ENCODE results near the gene CUL7. TPM values are rescaled to one million over a fixed set of nuclear protein-coding genes. Genes with fewer than 3 reads are reported as not detected.

The CUL7 gene
- total RNA-seq, 2 donors from 2014 or later = 11.4 to 22.3 TPM

DNA sequence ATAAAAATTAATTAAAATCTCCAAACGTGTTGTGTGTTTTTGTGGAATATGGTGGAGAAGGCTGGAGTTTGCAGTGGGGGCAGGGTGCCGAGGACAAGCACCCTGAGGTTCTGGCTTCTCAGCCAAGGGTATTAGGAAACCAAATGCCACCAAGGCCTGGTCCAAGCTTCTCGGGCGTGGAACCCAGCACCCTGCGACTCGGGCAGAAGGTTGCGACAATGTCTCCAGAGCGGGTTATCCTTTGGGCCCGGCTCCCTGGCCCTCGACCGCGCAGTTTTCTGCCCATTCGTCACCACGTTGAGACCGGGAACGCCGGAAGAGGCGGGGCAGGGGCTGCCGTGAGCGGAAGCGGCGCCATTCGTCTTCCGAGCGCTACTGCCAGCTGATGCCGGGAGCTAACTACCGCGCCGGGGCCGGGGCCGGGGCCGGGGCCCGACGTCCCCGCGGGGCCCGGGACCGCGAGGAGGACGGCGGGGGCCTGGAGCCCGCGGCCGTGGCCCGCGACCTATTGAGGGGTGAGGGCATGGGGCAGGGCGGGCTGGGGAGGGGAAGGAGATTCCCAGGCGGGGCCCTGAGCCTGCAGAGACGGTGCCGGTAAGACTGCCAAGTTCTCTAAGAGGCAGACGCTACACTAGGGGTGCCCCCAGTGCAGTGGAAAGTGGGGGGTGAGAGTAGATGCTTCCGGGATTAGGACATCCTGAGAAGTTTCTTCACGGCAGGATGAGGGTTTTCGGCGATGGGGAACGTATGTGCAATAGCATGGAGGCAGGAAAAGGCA lies 32.2 kb downstream of the CUL7 start, which contains the start of gene RRP36:
Gene RRP36 (plus strand): TSS at position 354 of the 778 bp plus-strand sequence. CDS start 32 bp downstream, at position 386.
- Mint-ChIP-seq H3K27me3 (no peaks in the 10 kb centered on the region), H3K27ac (peak within 1 kb of the TSS; percentile 85), H3K4me3 (peak within 1 kb of the TSS; percentile 86), H3K9me3 (no peaks in the 10 kb centered on the region), H3K36me3 (ENCODE audit: low read depth) (peaks cover 74% of the 10 kb centered on the region), H3K4me1 (peaks cover 12% of the 10 kb centered on the region)
- peak; percentile 93 for ATAC-seq (replicated peaks)

DNA sequence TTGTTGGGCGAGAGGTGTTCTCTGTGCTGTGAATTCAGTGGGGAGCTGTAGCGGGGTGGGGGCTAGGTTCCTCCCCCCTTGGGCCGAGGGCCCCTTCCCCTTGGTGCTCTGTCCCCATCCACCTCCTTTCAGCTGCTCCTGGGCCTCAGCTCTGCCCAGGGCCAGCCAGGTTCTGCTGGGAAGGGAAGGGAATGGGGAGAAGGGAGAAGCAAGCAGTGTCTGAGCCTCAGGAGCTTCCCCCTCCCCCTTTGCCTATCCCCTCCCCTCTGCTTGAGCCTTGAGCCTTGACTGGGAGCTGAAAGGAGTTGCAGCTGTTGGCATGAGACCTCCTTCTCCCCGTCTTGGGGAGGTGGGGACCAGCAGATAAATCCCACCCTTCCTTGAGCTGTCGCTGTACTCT lies 32.8 kb downstream of the CUL7 start:
- Mint-ChIP-seq H3K36me3 (ENCODE audit: low read depth) (peaks cover 74% of the 10 kb centered on the region), H3K4me3 (peak overlapping the region; percentile 86), H3K27ac (peak overlapping the region; percentile 85), H3K4me1 (peaks cover 16% of the 10 kb centered on the region), H3K27me3 (no peaks in the 10 kb centered on the region), H3K9me3 (no peaks in the 10 kb centered on the region)
- peak; percentile 3 for ATAC-seq (replicated peaks)

DNA sequence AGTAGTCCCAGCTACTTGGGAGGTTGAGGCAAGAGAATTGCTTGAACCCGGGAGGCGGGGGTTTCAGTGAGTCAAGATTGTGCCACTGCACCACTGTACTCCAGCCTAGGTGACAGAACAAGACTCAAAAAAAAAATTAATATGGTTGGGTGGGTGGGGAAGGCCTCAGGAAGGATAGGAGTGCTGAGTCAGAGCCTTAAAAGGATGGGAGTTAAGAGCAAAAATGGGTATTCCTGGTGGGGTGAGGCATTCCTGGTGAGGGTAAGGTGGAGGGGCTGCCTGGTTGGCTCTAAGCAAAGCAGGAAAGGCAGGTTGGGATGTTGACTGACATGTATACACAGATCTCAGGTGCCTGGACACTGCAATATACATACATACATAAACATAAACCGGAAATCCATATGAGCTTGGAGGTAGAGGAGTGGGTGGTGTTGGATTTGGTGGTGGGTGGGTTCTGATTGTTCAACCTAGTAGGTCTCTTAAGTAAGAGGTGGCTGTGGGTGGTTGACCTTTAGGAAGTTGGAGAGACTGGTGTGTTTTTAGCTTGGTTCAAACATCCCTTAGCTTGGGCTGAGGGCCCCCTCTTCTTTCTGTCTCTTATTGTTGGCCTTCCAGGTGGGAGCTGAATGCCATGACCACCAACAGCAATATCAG lies 33.5 kb downstream of the CUL7 start:
- no peaks in the 10 kb centered on the region for H3K9me3 Mint-ChIP-seq
- peak overlapping the region; percentile 86 for H3K4me3 Mint-ChIP-seq
- no peak overlapping the region for H3K27ac Mint-ChIP-seq
- peaks cover 68% of the 10 kb centered on the region for H3K36me3 Mint-ChIP-seq (ENCODE audit: low read depth)
- H3K27me3 Mint-ChIP-seq = no peaks in the 10 kb centered on the region
- ATAC-seq (replicated peaks) = no peak
- peaks cover 17% of the 10 kb centered on the region for H3K4me1 Mint-ChIP-seq

DNA sequence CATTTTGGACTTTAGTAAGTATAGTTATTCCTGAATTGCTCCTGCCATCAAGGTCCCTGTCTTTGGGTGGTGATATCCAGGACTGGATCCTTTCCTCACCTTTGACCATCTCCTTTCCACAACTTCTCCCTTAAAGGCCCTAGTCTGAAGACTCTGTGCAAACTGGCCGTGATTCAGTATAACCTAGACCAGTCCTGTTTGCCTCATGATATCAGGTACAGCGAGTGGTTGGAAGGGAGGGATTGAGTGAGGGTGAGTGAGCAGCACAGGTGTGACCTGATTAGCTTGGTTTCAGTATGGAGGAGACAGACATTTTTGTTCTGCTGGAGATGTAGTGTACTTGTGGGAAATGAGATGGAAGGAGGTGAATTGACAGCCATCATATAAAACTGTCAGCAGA lies 34.5 kb downstream of the CUL7 start:
- no peaks in the 10 kb centered on the region for H3K27me3 Mint-ChIP-seq
- no peak overlapping the region for H3K27ac Mint-ChIP-seq
- no peak overlapping the region for H3K4me3 Mint-ChIP-seq
- peaks cover 65% of the 10 kb centered on the region for H3K36me3 Mint-ChIP-seq (ENCODE audit: low read depth)
- peaks cover 16% of the 10 kb centered on the region for H3K4me1 Mint-ChIP-seq
- no peak for ATAC-seq (replicated peaks)
- no peaks in the 10 kb centered on the region for H3K9me3 Mint-ChIP-seq

DNA sequence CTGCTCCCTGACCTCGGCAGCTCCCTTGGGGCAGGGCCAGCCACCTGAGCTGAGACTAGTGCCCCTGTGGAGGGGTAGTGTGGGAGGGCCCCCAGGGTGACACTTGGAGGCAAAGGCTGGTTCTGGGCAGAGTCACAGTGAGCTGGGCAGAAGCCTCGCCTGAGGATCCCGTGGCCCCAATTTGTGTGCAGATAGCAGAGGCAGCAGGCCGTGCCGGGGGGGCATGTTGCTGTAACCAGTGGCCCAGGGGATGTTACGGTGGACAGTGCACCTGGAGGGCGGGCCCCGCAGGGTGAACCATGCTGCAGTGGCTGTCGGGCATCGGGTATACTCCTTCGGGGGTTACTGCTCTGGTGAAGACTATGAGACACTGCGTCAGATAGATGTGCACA lies 36.7 kb downstream of the CUL7 start:
- Mint-ChIP-seq H3K4me3 (no peak overlapping the region), H3K27ac (peak overlapping the region; percentile 34), H3K4me1 (peaks cover 26% of the 10 kb centered on the region), H3K27me3 (no peaks in the 10 kb centered on the region), H3K9me3 (no peaks in the 10 kb centered on the region), H3K36me3 (ENCODE audit: low read depth) (peaks cover 79% of the 10 kb centered on the region)
- no peak for ATAC-seq (replicated peaks)

DNA sequence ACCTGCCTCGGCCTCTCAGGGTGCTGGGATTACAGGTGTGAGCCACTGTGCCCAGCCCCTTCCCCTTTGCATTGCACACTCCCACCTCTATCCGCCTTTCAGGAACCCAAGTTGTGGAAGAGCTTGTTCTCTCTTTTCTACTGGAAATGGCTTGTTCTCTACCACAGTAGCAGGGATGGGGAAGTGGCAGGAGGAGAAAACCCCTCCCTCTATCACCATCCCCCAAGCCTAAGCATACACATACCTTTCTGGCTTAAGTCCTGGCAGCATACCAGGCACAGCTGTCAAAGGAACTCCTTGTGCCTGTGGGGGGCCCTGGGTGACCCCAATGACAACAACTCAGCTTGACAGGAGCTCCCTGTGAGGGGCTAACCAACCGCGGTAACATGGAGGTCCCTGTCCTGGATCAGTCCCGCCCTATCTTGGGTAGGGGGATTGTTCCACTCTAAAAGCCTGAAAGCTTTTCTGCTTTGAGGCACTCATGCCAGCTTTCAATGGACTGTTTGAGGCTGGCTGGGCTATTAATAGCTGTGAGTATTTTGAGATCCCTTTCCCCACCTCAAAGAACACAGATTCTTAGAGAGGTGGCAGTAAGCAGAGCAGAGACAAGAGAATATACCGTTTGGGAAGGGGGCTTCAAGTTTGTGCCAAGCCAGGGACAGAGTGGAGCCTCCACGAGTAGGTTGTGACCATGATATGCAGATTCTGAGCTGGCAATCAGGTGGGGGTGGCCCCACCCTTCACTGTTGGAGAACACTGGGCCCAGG lies 37.3 kb downstream of the CUL7 start:
- ATAC-seq (replicated peaks) = no peak
- Mint-ChIP-seq H3K27me3 (no peaks in the 10 kb centered on the region), H3K4me3 (peak overlapping the region; percentile 94), H3K36me3 (ENCODE audit: low read depth) (peaks cover 85% of the 10 kb centered on the region), H3K27ac (peak overlapping the region; percentile 58), H3K4me1 (peaks cover 32% of the 10 kb centered on the region), H3K9me3 (no peaks in the 10 kb centered on the region)

DNA sequence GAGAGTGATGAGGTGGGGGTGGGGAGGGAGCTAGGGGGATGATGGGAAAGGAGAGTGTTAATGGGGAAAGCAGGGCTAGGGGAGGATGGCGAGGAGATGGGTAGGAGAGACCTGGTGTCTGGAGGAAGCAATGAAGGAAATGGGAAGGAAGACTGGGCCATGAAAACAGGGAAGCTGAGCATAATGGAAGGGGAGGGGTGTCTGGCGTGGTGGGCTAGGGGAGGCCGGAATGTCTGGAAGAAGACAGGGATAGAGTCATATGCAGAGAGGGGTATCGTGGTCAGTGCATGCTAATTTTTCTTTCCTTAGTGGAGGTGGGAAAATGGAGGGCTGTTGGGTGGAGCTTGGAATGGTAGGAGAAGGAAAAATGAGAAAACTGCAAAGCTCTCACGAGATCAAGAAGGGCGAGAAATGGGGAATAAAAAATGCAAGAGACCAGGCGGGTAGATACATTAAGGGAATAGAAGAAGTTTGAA lies 39.2 kb downstream of the CUL7 start:
- peaks cover 92% of the 10 kb centered on the region for H3K36me3 Mint-ChIP-seq (ENCODE audit: low read depth)

DNA sequence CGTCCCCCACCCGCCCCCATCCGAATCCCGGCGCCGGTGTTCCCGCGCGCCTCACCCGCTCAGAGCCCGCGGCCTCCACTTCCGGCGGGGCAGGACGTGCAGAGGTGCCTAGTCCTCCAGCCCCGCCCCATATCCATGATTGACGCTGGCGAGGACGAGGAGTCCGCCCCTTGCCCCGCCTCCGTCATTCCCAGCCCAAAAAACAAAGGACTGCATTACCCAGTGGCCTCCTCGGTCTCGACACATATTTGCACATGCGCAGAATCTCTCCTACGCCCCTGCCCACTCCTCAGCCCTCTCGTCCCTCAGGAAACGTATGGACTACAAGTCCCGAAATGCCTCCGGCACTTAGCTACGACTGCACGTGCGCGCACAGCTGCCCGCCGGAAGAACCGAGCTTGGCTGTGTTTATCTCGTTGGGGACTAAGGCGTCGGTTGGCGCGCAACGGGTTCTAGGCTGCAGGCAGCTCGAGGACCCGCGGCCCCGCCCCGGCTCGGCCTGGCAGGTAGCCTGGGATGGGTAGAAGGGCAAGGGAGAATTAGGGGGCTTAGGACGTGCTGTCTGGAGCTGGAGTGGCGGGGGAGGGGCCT lies 39.7 kb downstream of the CUL7 start, which contains the start of the genes KLHDC3 and MEA1:
Gene KLHDC3 (plus strand): TSS at position 407 of the 591 bp plus-strand sequence. CDS start 2,944 bp downstream, outside the sequence.
Gene MEA1 (minus strand): TSS at position 104 of the 591 bp plus-strand sequence. CDS start 133 bp downstream, outside the sequence.
- peaks cover 92% of the 10 kb centered on the region for H3K36me3 Mint-ChIP-seq (ENCODE audit: low read depth)
- H3K27me3 Mint-ChIP-seq = no peaks in the 10 kb centered on the region
- H3K4me1 Mint-ChIP-seq = peaks cover 37% of the 10 kb centered on the region
- no peaks in the 10 kb centered on the region for H3K9me3 Mint-ChIP-seq
- peak within 1 kb of the TSS; percentile 94 for H3K4me3 Mint-ChIP-seq
- H3K27ac Mint-ChIP-seq = peak within 1 kb of the TSS; percentile 96
- ATAC-seq (replicated peaks) = peak; percentile 96

More for the DNA sequence above, 39.2 kb downstream of the CUL7 start:
- ATAC-seq (replicated peaks) = no peak
- H3K9me3 Mint-ChIP-seq = no peaks in the 10 kb centered on the region
- peak overlapping the region; percentile 96 for H3K27ac Mint-ChIP-seq
- H3K27me3 Mint-ChIP-seq = no peaks in the 10 kb centered on the region
- H3K4me3 Mint-ChIP-seq = peak overlapping the region; percentile 94
- peaks cover 37% of the 10 kb centered on the region for H3K4me1 Mint-ChIP-seq

DNA sequence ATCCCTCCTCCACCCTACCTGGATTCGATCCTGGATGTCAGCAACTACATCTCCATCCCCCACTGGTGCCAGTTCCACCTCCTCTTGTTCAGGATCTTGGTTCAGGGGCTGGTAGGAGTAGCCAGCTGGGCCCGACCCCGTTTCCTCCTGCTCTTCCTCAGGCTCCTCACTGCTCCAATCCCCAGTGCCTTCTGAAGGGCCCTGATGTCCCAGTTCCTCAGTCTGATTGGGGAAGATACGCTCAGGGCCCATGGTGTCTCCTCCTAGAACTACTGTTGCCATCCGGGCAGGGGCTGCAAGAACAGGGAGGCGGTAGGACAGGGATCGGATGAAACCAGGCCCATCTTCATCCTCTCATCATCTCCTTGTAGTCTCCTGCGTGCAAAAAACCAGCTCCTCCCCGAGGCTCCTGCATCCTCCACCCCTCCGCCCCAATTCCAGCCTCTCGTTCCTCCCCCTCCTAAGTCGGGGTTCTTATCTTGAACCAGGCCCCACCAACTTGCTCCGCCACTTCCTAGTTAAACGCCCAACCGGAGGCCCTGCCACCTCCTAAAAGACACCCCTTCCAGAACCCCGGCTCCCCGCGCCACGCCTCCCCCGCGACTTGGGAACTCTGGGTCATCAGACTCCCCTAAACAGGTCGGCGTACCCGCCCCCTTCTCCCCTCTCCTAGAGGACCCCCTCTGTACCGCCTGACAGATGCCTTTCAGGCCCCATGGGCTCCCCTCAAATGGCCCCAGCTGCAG lies 40.4 kb downstream of the CUL7 start:
- ATAC-seq (replicated peaks) = peak; percentile 43
- Mint-ChIP-seq H3K4me1 (peaks cover 37% of the 10 kb centered on the region), H3K27me3 (no peaks in the 10 kb centered on the region), H3K9me3 (no peaks in the 10 kb centered on the region), H3K27ac (peak overlapping the region; percentile 96), H3K36me3 (ENCODE audit: low read depth) (peaks cover 92% of the 10 kb centered on the region), H3K4me3 (peak overlapping the region; percentile 94)

DNA sequence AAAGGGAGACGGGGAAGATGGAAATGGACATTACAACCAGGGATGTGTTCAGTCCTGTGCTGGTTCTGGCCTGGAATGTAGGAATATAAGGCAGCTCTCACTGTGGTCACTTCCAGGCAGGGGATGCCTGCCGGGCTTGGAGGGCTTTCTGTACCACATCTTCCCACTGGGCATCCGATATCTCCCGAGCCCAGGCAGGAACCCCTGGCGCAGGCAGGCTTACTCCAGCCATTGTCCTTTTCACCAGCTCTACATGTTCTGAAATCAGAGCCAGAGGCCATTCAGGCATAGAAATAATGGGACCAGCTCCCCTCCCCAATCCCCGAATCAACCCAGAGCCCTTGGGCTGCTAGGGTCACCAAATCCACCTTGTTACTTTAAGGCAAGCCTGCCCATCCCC lies 41.3 kb downstream of the CUL7 start:
- Mint-ChIP-seq H3K27ac (peak overlapping the region; percentile 96), H3K9me3 (no peaks in the 10 kb centered on the region), H3K4me1 (peaks cover 37% of the 10 kb centered on the region), H3K4me3 (peak overlapping the region; percentile 94), H3K36me3 (ENCODE audit: low read depth) (peaks cover 92% of the 10 kb centered on the region), H3K27me3 (no peaks in the 10 kb centered on the region)
- no peak for ATAC-seq (replicated peaks)

DNA sequence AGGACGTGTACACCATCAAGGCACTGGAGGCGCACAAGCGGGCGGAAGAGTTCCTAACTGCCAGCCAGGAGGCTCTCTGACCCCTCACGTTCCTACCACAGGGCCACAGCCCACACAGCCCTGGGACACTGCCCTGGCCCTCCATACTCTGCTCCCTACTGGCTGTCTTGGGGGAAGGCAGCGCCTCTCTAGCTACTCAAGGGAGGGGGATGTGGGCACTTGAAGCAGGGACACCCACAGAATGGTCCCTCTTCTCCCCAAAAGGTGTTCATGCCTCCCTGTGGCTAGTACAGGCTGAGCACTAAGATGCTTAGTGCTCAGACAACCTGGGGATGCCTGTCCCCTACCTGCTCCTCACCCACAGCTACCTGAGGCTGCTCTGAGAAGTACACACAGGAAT lies 42.4 kb downstream of the CUL7 start:
- Mint-ChIP-seq H3K4me3 (peak overlapping the region; percentile 94), H3K27ac (peak overlapping the region; percentile 96), H3K9me3 (no peaks in the 10 kb centered on the region), H3K27me3 (no peaks in the 10 kb centered on the region), H3K4me1 (peaks cover 36% of the 10 kb centered on the region), H3K36me3 (ENCODE audit: low read depth) (peaks cover 92% of the 10 kb centered on the region)
- no peak for ATAC-seq (replicated peaks)

DNA sequence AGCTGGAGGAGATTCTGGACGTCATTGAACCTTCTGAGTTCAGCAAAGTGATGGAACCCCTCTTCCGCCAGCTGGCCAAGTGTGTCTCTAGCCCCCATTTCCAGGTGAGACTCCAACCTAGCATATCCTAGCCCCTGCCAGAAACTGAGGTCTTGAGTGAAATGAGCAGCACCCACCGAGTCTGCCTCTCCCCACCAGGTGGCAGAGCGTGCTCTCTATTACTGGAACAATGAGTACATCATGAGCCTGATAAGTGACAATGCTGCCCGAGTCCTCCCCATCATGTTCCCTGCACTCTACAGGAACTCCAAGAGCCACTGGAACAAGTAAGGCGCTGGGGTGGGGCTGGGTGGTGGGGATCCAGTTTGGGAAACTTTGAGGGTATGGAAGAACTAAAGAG lies 44.5 kb downstream of the CUL7 start:
- H3K27ac Mint-ChIP-seq = peak overlapping the region; percentile 48

DNA sequence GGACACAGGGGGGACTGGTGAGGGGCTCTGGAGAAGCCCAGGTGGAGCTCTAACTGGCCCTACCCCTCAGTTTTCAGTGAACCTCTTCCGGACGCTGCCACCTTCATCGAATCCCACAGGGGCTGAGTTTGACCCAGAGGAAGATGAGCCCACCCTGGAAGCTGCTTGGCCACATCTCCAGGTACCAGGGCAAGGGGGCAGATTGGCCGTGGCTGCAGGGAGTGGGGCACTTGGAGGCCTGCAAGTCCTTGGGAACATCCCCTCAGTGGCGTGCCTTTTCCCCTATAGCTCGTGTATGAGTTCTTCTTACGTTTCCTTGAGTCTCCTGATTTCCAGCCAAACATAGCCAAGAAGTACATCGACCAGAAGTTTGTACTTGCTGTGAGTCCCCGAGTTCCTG lies 46.5 kb downstream of the CUL7 start:
- H3K4me1 Mint-ChIP-seq = peaks cover 12% of the 10 kb centered on the region
- H3K9me3 Mint-ChIP-seq = no peaks in the 10 kb centered on the region
- H3K4me3 Mint-ChIP-seq = no peak overlapping the region
- H3K27ac Mint-ChIP-seq = no peak overlapping the region
- no peaks in the 10 kb centered on the region for H3K27me3 Mint-ChIP-seq
- no peak for ATAC-seq (replicated peaks)
- H3K36me3 Mint-ChIP-seq (ENCODE audit: low read depth) = peaks cover 74% of the 10 kb centered on the region

More for the DNA sequence above, 44.5 kb downstream of the CUL7 start:
- no peaks in the 10 kb centered on the region for H3K9me3 Mint-ChIP-seq
- H3K4me1 Mint-ChIP-seq = peaks cover 25% of the 10 kb centered on the region
- no peaks in the 10 kb centered on the region for H3K27me3 Mint-ChIP-seq
- ATAC-seq (replicated peaks) = no peak
- peaks cover 94% of the 10 kb centered on the region for H3K36me3 Mint-ChIP-seq (ENCODE audit: low read depth)
- no peak overlapping the region for H3K4me3 Mint-ChIP-seq
